PC-3 (cell line): Measurements from ENCODE around the gene RAB42.

ENCODE experiments used
- CTCF ChIP-seq: fragments of 300-600 bp; sonication (generic); conservative IDR thresholded peaks from 2 replicates; pipeline ENCODE4 v1.5.1; 2017; ENCODE audit warnings: antibody characterized with exemption, low read depth, mild to moderate bottlenecking, low read length
- EZH2 ChIP-seq: fragments of 300-600 bp; sonication (generic); IDR thresholded peaks from one replicate; pipeline ENCODE4 v1.6.1; 2017; ENCODE audit warnings: antibody characterized with exemption, mild to moderate bottlenecking, low read length; ENCODE audit not compliant: unreplicated experiment
- EZH2phosphoT487 ChIP-seq: fragments of 300-600 bp; sonication (generic); IDR thresholded peaks from 2 replicates; pipeline ENCODE4 v1.6.1; 2018; ENCODE audit warnings: mild to moderate bottlenecking, antibody characterized with exemption, low read length, borderline replicate concordance

GRCh38 chr1:28552758-28553663, 39.1 kb upstream of the RAB42 start, which contains the start of gene TRNAU1AP:
- TF ChIP-seq CTCF: no peak
- no peak for TF ChIP-seq EZH2phosphoT487
- TF ChIP-seq EZH2: no peak
